Putamen (tissue), 1 donor: ENCODE data around the gene LRRC1.

Experiments
- DNase-seq: peaks from one replicate; pipeline ENCODE4 v3.0.0-alpha.2; 2016; ENCODE audit warnings: low spot score

LRRC1 gene

DNA sequence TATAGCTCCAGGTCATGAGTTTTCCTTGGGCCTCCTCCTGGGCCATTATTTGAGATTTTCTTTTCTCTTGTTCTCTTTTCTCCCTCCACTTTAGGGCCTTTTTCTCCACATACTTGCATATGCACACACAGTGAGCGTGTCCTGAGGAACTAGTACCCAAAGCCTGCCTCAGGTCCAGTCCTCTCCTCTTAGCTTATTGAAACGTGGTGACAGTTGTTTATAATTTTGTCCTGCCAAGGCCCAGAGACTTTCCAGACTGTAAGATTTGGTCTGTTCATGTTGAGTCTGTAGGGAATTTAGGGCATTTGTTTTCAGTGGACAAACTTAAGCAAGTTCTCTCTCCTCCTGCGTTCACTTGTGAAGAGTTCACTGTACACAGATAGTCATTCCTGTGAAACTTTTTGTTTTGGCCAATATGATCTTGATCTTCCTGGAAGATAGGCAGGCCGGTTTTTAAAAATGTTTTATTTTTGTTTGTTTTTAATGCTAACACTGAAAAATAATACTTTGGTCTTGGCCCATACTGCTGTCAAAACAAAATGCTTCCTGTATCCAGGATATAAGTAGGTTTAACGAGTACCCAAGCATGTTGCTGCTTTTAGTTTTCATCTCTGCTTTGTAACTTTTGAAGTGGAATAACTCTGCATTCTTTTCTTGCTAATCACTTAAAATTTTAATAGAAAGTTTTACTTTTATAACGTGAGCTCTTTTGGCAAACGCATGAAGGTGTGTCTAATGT, 20.7 kb downstream of the LRRC1 start:
- DNase-seq, result no peak

DNA sequence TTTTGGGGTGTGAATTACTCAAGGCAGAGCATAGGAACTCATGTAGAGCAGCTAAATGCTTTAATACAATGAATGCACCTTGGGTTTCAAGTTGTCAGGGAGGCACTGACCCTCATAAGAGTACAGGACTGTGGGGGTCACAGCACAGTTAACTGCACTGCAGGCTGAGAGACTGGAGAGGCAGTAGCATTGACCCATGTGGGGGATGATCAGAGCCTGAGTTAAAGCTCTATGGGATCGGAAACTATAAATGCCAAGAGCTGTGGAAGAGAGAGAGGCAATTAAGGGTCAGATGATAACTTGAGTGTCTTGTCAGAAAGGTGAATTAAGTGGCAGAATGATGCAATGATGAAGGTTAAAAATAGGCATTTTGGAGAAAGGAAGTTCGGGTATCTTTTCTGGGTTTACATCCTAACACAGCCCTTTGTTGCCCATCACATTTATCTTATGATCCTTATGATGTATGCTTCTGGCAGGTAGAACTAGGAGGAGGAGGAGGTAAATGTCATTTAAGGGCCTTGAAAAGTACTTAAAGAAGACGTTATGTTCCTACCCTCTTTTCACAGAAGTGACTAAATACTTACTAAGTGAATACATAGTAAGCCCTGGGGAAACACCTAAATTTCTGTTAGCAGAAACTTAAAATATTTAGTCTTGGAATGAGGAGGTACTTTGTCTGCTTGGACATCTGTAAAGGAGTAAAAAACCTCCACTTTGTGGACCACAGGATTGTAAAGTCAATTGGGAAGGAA, 24.2 kb downstream of the LRRC1 start:
- DNase-seq, result no peak

DNA sequence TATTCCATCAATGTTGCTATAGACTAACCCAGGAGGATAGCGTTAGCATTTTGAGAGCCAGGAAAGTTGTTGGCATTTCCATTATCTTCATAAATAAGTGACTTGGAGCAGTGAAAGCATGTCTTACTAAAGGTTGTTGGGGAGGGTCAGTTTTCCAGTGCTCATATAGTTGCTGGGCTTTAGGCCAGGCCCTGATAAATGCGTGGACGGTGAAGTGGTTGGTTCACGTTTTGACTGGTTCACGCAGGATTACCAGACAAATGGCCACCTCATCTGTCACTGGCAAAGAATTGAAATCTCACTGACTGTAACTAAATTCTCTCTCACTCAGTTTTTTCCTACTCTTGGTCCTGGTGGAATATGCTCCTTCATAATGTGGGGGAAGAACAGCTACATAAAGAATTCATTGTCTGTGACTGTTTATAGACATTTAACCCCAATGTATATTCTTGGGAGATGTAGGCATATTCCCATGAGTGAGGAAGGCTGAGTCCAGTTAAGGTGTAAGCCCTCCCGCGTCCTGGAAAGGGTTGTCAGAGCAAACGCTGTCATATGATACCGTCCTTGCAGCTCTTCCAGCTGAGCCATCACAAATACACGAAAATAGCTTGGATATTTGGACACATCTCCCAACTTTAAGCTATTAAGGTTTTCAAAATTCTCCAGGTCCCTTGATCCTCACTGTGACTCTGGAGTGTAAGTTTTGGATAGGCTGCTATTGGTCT, 27.8 kb downstream of the LRRC1 start:
- no peak for DNase-seq

DNA sequence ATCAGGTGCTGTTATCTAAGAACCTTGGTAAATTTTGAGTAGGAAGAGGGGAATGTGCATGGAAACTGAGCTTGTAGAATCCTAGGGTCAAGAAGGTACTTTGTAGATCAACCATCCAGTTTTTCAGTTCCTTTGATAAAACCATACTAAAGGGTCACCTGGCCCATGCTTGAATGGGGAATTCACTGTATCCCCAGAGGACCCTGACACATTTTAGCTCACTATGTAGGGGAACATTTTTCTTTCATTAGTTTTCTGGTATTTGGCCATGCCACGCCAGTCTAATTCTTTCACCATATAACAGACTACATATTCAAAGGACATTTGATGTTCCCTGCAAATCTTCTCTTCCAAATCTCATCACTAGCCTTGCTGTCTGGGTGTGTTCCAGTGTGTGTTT, 29.9 kb downstream of the LRRC1 start:
- DNase-seq, result no peak

DNA sequence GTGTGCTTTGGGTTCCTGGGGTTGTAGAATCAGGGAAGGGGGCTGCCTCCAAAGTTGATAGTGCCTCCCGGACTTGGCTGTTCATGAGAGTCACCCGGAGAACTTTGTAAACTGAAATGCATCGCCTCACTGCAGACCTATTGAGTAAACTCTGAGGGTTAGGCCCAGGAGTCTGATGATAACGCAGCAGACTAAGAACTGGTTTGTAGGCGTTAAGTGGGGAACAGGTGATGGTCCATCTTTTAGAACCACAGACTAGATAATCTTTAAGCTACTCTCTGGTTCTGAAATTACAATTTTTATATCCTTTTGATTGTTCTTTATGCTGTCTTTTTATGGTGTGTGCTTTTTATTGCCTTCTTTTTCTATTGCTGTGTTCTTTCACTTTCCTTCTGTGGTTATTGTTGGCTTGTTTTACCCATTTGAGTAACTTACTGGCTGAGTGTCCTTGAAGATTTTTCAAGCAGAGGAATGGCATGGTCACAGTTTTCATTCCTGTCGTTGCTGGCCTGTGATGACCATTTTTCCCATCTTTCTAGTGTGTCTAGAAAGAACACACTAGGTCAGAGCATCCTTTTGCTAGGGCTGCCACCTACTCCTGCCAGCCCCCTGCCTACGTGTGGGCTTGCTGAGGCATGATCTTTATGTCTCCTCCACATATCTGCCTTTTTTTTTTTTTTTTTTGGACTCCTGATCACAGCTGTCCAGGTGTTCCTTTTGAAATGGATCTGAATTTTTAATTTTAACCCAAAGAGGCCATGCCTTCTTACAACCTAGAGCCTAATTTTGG, 30.9 kb downstream of the LRRC1 start:
- DNase-seq, result no peak

DNA sequence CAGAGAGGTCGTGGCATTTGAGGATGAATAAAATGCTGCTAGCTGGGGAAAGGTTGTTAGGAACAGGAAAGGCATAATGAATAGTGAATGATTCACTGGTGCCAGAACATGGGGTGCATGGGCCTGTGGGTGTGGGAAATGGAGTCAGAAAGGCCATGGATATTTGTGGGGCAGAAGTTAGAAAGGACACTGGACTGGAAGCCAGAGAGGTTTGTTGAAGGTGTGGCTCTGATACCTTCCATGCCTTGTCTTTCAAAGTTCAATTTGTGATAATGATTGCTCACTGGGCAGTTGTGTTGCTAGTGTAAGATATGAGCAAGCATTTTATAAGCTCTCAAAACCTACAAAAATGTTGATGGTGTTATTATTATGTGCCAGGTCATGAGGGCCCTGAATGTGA, 32.7 kb downstream of the LRRC1 start:
- no peak for DNase-seq

DNA sequence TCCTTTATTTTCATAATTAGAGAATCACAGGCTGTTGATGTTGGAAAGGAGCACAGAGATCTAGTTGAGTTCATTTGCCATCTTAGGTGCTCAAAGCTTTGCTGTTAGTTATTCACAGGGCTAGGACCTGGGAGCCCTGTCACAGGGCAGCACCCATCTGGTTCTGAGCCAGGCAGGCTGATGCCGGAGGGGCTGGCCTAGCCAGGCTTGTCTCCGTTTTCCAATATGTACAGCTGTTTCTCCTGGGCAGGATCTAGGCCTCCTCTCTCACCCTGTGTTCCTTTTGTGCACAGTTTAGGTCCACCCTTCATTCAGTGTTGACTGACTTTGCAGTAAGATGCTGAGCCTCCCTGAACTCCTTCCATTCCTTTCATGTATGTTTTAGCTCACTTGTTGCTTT, 33.4 kb downstream of the LRRC1 start:
- DNase-seq, result no peak

DNA sequence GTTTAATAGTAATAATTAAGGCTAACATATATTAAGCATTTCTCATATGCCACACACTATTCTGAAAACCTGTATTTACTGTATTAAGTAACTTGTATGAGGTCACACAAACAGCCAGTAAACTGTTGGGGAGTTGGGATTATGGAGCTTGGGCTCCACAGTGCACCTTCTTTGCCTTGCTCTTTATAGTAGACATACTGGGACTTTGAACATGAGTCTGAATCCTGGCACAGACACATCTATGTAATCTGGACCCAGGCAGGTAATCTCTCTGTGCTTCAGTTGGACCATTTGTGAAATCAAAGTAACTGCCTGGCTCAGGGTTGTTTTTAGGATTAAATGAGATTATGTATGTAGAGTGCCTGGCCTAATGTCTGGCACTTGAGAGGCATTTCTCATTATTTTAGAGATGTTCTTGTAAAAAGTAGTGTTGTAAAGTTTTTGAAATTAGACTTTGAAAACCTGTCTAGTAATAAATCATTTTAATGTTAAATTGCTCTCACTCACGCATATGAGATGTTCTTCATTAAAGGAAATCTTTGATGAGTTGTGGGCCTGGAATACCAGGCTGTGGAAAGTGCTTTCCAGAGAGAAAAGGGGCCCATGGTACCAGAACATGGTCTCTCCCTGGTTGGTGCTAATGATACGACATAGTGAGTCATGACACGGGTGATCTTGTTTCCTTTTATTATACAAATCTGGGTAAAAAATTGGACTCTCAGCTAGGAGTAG, 34.3 kb downstream of the LRRC1 start:
- no peak for DNase-seq

DNA sequence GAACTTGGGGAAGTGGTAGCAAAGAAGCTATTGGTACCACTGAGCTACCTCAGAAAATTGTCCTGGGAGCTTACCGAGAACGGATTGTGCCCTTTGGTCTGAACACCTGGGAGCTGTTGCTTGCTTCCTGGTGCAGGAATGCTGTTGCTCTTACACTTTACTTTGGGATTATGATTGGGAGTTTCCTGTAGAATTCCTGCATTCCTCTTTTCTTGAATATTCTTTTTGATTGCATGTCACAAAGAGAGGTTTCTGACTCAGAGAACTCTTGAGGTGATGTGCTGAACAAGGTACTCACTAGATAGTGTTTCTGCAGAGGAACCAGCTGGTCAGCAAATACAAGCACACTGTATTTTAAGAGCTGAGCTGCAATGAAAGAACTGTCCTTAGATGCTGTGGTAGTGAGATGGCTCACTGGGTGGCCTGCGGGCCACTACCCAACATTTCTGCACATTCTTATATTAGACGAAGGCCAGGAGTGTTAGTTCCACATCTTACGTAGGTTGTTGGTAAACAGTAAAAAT, 35.0 kb downstream of the LRRC1 start:
- no peak for DNase-seq

DNA sequence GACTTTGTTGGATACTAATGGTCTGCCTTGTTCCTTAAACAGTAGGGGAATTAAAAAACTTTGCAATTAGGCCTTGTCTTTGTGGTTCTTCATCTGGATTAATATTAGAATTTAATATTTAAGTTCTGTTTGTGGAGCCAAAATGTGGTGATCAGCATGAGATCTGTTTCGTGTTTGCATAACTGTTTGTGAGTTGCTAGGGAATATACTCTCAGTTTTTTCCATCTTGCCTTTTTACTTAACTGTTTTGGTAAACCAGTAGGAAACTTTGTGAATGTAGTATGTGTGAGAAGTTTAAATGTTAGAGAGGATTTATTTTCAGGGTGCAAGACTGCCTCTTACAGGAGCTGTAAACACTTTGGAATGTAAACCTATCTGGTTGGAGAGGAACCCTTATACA, 35.6 kb downstream of the LRRC1 start:
- no peak for DNase-seq

DNA sequence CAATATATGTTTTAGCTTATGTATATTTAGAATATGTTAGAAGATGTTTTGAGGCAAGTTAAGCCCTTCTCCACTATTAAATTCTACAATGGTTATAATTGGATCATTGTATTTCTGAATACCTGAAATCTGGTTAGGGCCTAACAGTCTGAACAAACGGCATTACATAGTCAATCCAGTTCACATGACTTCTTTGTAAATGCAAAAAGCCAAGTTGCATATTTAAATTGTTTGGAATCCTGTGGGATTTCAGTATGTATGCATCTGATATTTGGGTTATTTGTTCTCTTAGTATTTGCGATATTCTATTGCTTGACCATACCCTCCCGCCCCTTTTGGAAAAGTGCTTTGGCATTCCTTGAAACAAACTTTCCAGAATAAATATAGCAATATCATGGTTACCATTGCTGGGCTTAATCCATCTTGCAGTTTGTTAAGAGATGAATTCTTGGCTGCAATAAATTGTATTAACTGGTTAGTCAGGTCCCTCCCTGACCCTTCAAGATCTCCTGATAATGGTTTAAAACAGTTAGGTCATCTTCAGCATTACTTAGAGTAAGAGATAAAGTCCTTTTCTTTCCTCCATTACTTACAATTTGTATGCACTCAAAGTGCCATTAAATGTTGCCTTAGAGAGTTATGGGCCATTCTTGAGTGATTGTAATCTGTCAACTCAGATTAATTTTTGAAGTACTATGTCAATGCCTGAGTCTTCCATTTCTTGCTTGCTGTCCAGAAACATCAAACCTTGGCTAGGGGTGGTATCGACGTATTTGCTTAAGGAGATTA, 36.5 kb downstream of the LRRC1 start:
- DNase-seq, result no peak

DNA sequence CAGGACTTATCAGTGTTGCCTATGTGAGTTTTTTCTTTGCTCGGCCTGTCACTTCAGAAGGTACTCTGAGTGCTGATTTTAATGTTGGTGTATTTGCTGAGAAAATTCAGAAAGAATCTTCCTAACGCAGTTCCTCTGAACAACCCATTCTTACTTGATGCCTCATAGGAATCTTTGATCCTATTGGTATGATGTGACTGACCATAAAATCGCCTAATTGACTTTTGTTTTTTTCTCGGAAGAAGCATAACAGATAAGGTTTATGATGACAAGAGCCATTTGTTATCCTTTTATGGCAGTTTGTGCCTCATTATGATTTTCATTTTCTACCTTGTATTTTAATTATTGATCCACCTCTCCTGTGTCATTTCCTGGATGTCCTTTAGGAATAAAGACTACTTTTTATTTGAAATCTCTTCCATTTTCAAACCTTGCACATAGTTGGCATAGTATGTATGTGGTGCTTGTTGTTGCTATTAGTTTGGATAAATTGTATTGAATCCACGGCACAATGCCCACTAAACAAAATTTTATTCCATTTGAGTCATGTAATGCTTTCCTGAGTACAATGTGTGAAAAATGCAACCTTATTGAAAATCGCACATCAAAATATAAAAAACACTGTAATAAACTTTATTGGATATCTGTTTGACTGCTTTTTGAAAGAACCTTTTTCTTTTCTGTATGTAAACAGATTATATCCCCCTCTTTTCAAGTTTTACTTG, 37.3 kb downstream of the LRRC1 start:
- DNase-seq, result no peak

DNA sequence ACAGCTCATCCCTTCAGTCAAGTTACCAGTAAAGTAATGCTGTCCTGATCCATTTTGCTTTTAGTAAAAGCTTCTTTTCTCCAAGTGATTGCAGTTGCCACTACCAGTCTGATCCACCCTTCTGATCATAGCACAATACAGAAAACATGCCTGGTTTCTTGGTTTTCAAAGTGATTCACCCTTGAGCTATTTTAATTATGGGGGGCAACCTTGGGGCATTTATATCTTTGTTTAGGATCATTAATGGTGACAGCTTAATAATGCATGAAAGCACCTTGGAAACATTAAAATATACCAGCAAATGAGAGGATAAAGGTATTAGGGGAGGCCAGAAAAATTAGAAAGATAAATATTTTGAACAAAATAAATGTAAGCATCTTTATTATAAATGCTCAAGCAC, 38.4 kb downstream of the LRRC1 start:
- no peak for DNase-seq

DNA sequence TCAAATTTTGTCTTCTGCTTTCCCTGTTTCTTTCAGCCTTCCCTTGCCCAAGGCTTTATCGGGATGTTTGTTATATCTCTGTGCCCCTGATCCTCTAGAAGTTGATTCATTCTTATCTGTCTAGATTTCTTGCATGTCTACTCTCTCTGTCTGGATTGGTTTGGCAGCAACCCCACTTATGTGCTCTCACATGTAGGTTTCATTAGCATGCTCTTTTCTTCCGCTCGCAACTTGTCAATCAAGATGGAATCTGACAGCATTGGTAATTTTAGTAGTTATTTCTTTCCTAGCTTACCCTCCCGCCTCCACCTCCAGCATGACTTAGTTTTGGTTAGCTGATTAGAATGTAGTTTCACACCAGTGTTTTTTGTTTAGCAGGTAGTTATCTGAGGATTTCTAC, 39.3 kb downstream of the LRRC1 start:
- DNase-seq, result peak; percentile 66

DNA sequence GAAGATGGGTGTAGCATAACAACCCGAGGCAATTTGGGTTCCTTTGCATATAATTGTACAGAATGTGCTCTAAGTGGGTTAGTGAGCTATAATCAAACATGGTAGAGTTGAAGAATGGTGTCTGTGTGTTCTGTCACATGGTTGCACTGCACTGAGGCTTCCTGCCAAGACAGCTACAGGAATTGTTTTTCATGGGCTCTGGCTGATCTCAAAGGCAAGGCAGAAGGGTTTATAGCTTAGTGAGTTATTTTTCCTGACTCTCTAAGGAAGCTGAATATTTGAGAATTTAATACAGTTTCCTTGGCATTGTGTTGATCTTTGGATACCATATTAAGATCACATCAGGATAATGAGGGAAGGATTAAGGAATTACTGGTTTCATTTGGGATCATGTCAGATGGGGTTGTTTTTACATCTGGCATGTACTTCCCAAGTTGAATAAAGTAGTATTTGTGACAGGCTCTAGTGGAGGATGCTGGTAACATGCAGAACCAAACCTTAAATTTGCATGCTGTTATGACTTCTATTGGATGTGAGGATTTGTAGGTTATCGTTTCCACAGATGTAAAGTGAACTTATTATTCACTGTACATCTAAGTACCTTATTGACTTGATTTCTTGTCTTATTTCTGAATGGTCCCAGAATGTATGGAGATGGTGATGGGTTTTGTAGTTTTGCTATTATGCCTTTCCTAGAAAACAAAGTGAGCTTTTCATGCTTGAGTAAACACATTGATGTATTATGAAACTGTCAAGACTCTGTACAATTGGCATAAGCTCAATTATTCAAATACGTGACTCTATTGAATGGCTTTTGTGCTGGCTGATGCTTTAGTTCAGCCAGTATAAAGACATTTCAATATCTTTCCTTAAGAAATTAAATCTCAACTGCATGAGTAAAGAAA, 43.3 kb downstream of the LRRC1 start:
- peak; percentile 82 for DNase-seq

DNA sequence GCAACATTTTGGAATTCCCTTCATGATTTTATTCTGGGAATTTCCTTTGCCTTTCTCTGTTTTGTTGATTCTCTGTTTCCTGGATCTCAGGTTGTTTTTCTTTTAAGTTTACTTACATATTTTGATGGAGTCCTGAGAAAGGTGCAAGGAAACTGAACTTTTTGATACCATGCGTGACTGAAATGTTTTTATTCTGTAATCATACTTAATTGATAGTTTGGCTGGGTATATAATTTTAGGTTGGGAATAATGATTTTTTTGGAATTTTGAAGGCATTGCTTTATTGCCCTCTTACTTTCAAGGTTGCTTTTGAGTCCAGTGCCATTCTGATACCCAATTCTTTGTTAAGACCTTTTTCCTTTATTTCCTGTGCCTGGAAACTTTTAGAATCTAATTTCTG, 45.2 kb downstream of the LRRC1 start:
- DNase-seq, result no peak

DNA sequence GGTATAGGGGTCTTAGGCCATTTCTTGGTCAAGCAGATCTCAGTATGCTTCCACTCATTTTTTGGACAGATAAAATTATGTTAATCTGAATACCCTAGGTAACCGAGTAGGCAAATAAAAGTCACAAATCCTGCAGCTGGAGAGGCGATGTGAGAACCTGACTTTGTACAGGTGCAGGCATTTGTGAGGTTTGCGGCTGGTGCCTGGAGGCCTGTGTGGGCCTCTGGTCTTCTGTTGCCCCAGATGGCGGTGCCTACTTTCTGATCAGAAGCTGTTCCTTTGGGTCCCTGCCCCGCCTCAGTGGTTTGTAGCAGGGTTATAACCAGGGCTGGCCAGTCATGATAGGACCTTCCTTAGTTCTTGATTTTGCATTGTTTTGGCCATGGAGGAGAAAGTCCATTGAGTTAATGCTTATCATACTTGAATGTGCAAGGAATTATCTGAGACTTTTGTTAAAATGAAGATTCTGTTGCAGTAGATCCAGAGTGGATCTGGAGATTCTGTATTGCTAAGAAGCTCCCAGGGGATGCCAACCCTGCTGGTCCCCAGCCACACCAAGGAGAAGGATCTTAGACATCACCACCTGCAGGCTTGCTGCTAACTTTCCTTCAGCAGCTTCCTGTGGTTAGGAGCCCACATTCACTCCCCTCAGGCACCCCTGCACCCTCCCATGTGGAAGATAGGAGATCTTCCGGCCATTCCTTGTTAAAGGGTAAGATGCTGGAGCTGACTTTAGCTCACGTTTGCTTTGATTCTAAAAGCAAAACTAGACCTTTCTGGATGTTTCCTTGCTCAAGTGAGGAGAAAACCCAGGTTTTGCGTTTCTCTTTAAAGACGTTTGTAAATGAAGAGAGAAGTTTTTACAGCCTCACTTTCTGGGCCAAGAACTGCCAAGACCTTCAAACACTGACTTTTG, 50.7 kb downstream of the LRRC1 start:
- DNase-seq, result no peak

DNA sequence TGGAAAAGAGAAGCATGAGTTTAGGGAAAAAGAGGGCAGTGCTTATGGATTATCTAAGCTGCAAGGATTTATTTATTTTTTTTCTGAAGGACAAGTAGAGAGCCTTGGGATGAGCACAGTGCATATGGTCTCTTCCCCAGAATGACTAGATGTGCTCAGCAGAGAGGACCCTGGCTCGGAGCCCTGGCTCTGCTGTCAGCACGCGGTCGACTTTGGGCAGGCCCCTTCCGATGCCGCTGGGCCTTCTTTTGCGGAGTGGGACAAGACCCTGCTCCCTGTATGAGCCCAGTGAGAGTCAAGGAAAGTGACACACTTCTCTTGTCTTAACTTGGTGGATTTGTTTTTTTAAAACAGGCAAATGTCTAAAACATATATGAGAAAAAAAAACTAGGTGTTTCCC, 51.4 kb downstream of the LRRC1 start:
- DNase-seq, result no peak
